SK-N-SH (cell line): ENCODE measurements around the gene CPA1. TPM values are rescaled to one million over a fixed set of nuclear protein-coding genes. Genes with fewer than 3 reads are reported as not detected.

Experiments used
- CTCF ChIA-PET: fragments of 300-600, 350-600 bp; formaldehyde crosslinking; extraction: SDS; loops from one replicate; lab custom pipeline; 2021; lab: Yijun Ruan, JAX
- POLR2A ChIA-PET: fragments of 350-600 bp; sonication (Branson Sonifier 250); formaldehyde crosslinking; extraction: SDS; loops from one replicate; lab custom pipeline; 2020; ENCODE audit warnings: antibody characterized with exemption, inconsistent platforms; lab: Yijun Ruan, JAX
- DNase-seq: peaks from one replicate; pipeline ENCODE4 v3.0.0; 2012
- H2AFZ ChIP-seq: fragments of 200-600 bp; sonication (generic); 2 replicates; pipeline ENCODE4 v1.8.1; 2016; ENCODE audit warnings: antibody characterized with exemption, mild to moderate bottlenecking, low read depth
- H3F3A ChIP-seq: fragments of 200-600 bp; sonication (generic); replicated peaks from 2 replicates; pipeline ENCODE3; 2016; ENCODE audit warnings: antibody characterized with exemption, mild to moderate bottlenecking; ENCODE audit not compliant: insufficient read depth
- H3K27ac ChIP-seq, 2 experiments: fragments of 200-500 bp in 1 of 2; fragments of 200-600 bp in 1 of 2; sonication (Bioruptor generic) in 1 of 2; sonication (generic), shearing (Covaris generic) in 1 of 2; 2 replicates each; pipeline versions ENCODE4 v1.5.1 to v1.6.1; 2014 to 2016; ENCODE audit warnings: low read depth in 2 of 2, inconsistent platforms in 1 of 2, low read length in 1 of 2, mild to moderate bottlenecking in 1 of 2, mixed read lengths in 1 of 2
- H3K27me3 ChIP-seq: fragments of 200-600 bp; sonication (generic), shearing (Covaris generic); 2 replicates; pipeline ENCODE4 v1.6.1; 2016; ENCODE audit warnings: mixed run types; ENCODE audit not compliant: insufficient read depth
- H3K36me3 ChIP-seq, 2 experiments: fragments of 200-500 bp in 1 of 2; fragments of 200-600 bp in 1 of 2; sonication (Bioruptor generic) in 1 of 2; sonication (generic) in 1 of 2; replicated peaks in 1 of 2; 2 replicates each; pipeline versions ENCODE3 to v1.5.1; 2014 to 2016; ENCODE audit warnings: low read length in 1 of 2, mild to moderate bottlenecking in 1 of 2; ENCODE audit not compliant: insufficient read depth in 2 of 2, control insufficient read depth in 1 of 2
- H3K4me1 ChIP-seq, 2 experiments: fragments of 200-500 bp in 1 of 2; fragments of 200-600 bp in 1 of 2; sonication (Bioruptor generic) in 1 of 2; sonication (generic), shearing (Covaris generic) in 1 of 2; 2 replicates each; pipeline versions ENCODE4 v1.5.1 to v1.6.1; 2014 to 2016; ENCODE audit warnings: low read depth in 1 of 2, low read length in 1 of 2, mixed run types in 1 of 2; ENCODE audit not compliant: insufficient read depth in 2 of 2, control insufficient read depth in 1 of 2
- H3K4me2 ChIP-seq: fragments of 200-600 bp; sonication (generic), shearing (Covaris generic); 2 replicates; pipeline ENCODE4 v1.6.1; 2017; ENCODE audit warnings: mixed run types
- H3K4me3 ChIP-seq, 2 experiments: fragments of 200-500 bp in 1 of 2; fragments of 200-600 bp in 1 of 2; sonication (Bioruptor generic) in 1 of 2; sonication (generic), shearing (Covaris generic) in 1 of 2; 2 replicates each; pipeline versions ENCODE4 v1.5.1 to v1.8.1; 2014 to 2016; ENCODE audit warnings: low read depth in 2 of 2, inconsistent platforms in 1 of 2, low read length in 1 of 2, mild to moderate bottlenecking in 1 of 2, mixed read lengths in 1 of 2, moderate library complexity in 1 of 2
- H3K79me2 ChIP-seq: fragments of 200-600 bp; sonication (generic); 2 replicates; pipeline ENCODE4 v1.8.1; 2017; ENCODE audit warnings: mild to moderate bottlenecking; ENCODE audit not compliant: insufficient read depth
- H3K9ac ChIP-seq: fragments of 200-600 bp; sonication (generic); 2 replicates; pipeline ENCODE4 v1.6.1; 2017; ENCODE audit warnings: mixed run types
- H3K9me2 ChIP-seq: fragments of 200-600 bp; sonication (generic); 2 replicates; pipeline ENCODE4 v1.6.1; 2017; ENCODE audit warnings: mixed run types
- H3K9me3 ChIP-seq: fragments of 200-600 bp; sonication (generic); 2 replicates; pipeline ENCODE4 v1.6.1; 2017; ENCODE audit warnings: mixed run types, mild to moderate bottlenecking, moderate library complexity
- H4K20me1 ChIP-seq: fragments of 200-600 bp; sonication (generic); 2 replicates; pipeline ENCODE4 v1.6.1; 2017; ENCODE audit warnings: mild to moderate bottlenecking, mixed run types; ENCODE audit not compliant: insufficient read depth
- CHD2 ChIP-seq: fragments of 150-350 bp; IDR thresholded peaks from 2 replicates; pipeline ENCODE4 v1.6.1; 2018; ENCODE audit warnings: low read length; ENCODE audit not compliant: partially characterized antibody
- CTCF ChIP-seq: fragments of 200-600 bp; sonication (generic); IDR thresholded peaks from 2 replicates; pipeline ENCODE4 v1.6.1; 2017; ENCODE audit warnings: antibody characterized with exemption, mild to moderate bottlenecking, moderate library complexity
- EP300 ChIP-seq, 2 experiments: IDR thresholded peaks; 2 replicates each; pipeline versions ENCODE4 v1.4.0 to v1.6.1; 2012; ENCODE audit warnings: borderline replicate concordance in 1 of 2, low read depth in 1 of 2, low read length in 1 of 2
- FOSL2 ChIP-seq: IDR thresholded peaks from 2 replicates; pipeline ENCODE4 v1.4.0; 2012; ENCODE audit warnings: low read depth, mild to moderate bottlenecking, moderate library complexity, borderline replicate concordance
- FOXJ3 ChIP-seq: sonication (generic); formaldehyde crosslinking; IDR thresholded peaks from 2 replicates; pipeline ENCODE4 v1.5.1; 2020; ENCODE audit warnings: mild to moderate bottlenecking, missing genetic modification reagents
- IRF3 ChIP-seq: fragments of 150-350 bp; IDR thresholded peaks from 2 replicates; pipeline ENCODE4 v1.6.1; 2016; ENCODE audit warnings: mild to moderate bottlenecking, low read depth, low read length
- MEF2A ChIP-seq: IDR thresholded peaks from 2 replicates; pipeline ENCODE4 v1.4.0; 2012; ENCODE audit warnings: low read depth, borderline replicate concordance
- MXI1 ChIP-seq: IDR thresholded peaks from 2 replicates; pipeline ENCODE4 v1.6.1; 2012; ENCODE audit warnings: mild to moderate bottlenecking, low read depth, low read length, improper control_type of control experiment
- NRF1 ChIP-seq: IDR thresholded peaks from 2 replicates; pipeline ENCODE4 v1.6.1; 2012; ENCODE audit warnings: low read depth, mild to moderate bottlenecking, low read length
- POLR2AphosphoS5 ChIP-seq: IDR thresholded peaks from 2 replicates; pipeline ENCODE4 v1.6.1; 2012; ENCODE audit warnings: low read depth, low read length
- RCOR1 ChIP-seq: fragments of 150-350 bp; IDR thresholded peaks from 2 replicates; pipeline ENCODE4 v1.6.1; 2017; ENCODE audit warnings: antibody characterized with exemption, low read length
- SIN3A ChIP-seq: IDR thresholded peaks from 2 replicates; pipeline ENCODE4 v1.6.1; 2012; ENCODE audit warnings: low read depth, mild to moderate bottlenecking, low read length, moderate library complexity, borderline replicate concordance
- SMC3 ChIP-seq: IDR thresholded peaks from 2 replicates; pipeline ENCODE4 v1.6.1; 2012; ENCODE audit warnings: low read depth, low read length, improper control_type of control experiment
- TCF12 ChIP-seq: IDR thresholded peaks from 2 replicates; pipeline ENCODE4 v1.4.0; 2012
- TEAD4 ChIP-seq: IDR thresholded peaks from 2 replicates; pipeline ENCODE4 v1.4.0; 2012; ENCODE audit warnings: mild to moderate bottlenecking, borderline replicate concordance; ENCODE audit not compliant: insufficient read depth
- USF1 ChIP-seq: IDR thresholded peaks from 2 replicates; pipeline ENCODE4 v1.4.0; 2012; ENCODE audit warnings: low read depth, borderline replicate concordance
- USF2 ChIP-seq: fragments of 150-350 bp; IDR thresholded peaks from 2 replicates; pipeline ENCODE4 v1.6.1; 2017; ENCODE audit warnings: antibody characterized with exemption, low read length, low read depth, borderline replicate concordance
- WGBS: methylation state at CpG from one replicate; pipeline ENCODE4 v1.1.6; 2017; ENCODE audit warnings: low lambda C conversion rate; 5-methylcytosine and 5-hydroxymethylcytosine counted together
- polyA plus RNA-seq, 3 experiments: library from polyadenylated mRNA; depleted of rRNA; stranded (reverse); fragments of >200 nt; gene quantifications; 2 replicates each; pipeline ENCODE4 v1.2.3, GENCODE V29; 2012
- TF ChIP-seq, protein P1 (sequence below): IDR thresholded peaks from 2 replicates; pipeline ENCODE4 v1.4.0; 2012; ENCODE audit warnings: low read depth, borderline replicate concordance

The CPA1 gene
- polyA plus RNA-seq, 1 of the 3 experiments (the other 2 are of a cell fraction): 0.05 TPM

GRCh38 chr7:130342701-130343380, 37.5 kb upstream of the CPA1 start:
- ChIA-PET POLR2A (no interaction called here), CTCF (interaction anchor here (1.0 kb wide), 1 partner anchor 21 kb away, joined by 3 read pairs; no protein-coding TSS in a partner anchor)

DNA sequence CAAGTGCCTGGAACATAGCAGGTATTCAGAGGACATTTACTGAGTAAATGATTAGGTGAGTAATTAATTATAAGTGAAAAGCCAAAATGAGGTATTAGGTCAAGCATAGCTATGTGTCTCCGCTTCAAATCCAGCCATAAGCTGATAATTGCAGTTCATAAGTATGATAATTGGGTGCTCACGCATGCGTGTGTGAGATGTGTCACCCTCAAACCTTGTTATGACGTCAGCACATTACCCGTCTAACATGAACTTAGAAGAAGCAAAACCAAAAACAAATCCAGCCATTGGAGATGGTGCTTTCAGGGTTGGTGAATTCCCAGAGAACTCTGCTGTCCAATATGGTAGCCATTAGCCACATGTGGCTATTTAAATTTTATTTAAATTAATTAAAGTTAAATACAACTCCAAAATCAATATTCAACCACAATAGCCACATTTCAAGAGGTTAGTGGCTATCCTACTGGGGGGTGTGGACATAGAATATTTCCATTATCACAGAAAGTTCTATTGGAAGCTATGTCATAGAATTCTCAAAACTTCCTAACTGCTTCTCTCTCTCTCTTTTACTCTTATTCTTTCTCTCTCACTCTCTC, 35.9 kb upstream of the CPA1 start, which contains the start of gene CPA5:
Gene CPA5 (plus strand): TSS at position 546 of the 596 bp plus-strand sequence. CDS start 1,670 bp downstream, outside the sequence.
- H3K9ac ChIP-seq: no peak within 1 kb of the TSS
- H3K9me2 ChIP-seq: no peaks in the 10 kb centered on the region
- H4K20me1 ChIP-seq: no peaks in the 10 kb centered on the region
- H3K4me3 ChIP-seq: no peak within 1 kb of the TSS
- H3K4me1 ChIP-seq: no peaks in the 10 kb centered on the region; a peak in 1 of 4 replicates
- no peaks in the 10 kb centered on the region for H3F3A ChIP-seq
- H3K79me2 ChIP-seq: no peaks in the 10 kb centered on the region
- no peaks in the 10 kb centered on the region for H3K9me3 ChIP-seq
- H3K27me3 ChIP-seq: no peaks in the 10 kb centered on the region
- no peak within 1 kb of the TSS for H3K27ac ChIP-seq
- DNase-seq: no peak
- no peaks in the 10 kb centered on the region for H3K36me3 ChIP-seq
- 91% methylated on average over 5 of the region's 5 CpGs for WGBS
- CTCF ChIA-PET: no interaction called here
- no peak within 1 kb of the TSS for H2AFZ ChIP-seq
- H3K4me2 ChIP-seq: no peak within 1 kb of the TSS
- POLR2A ChIA-PET: no interaction called here
- TF ChIP-seq MEF2A (no peak), NRF1 (no peak), FOSL2 (no peak), SMC3 (no peak), TEAD4 (no peak), SIN3A (no peak), IRF3 (no peak), RCOR1 (no peak), USF1 (no peak), CHD2 (no peak), FOXJ3 (CRISPR knock-in tag) (no peak), CTCF (no peak)

More at GRCh38 chr7:130342701-130343380, 37.5 kb upstream of the CPA1 start:
- no peak for DNase-seq
- Histone ChIP-seq H4K20me1 (no peaks in the 10 kb centered on the region), H2AFZ (peak overlapping the region; percentile 5; the same call in 1 of the 2 replicates), H3K27ac (peak overlapping the region in 1 of 2 experiments; percentile 12; a peak in 1 of 4 replicates), H3K9me3 (no peaks in the 10 kb centered on the region), H3K4me1 (no peaks in the 10 kb centered on the region; a peak in 1 of 4 replicates), H3F3A (no peaks in the 10 kb centered on the region), H3K4me2 (no peak overlapping the region), H3K4me3 (no peak overlapping the region), H3K27me3 (no peaks in the 10 kb centered on the region), H3K9ac (no peak overlapping the region)
- WGBS: 87% methylated on average over 3 of the region's 3 CpGs
- no peak for TF ChIP-seq USF2
- no peak for TF ChIP-seq EP300 (IDR thresholded peaks at IDR 0.05; ENCODE audit: borderline replicate concordance in 1 of 2, low read depth in 1 of 2, low read length in 1 of 2)
- TF ChIP-seq POLR2AphosphoS5: no peak
- peak; percentile 54; the same call in 1 of the 2 replicates for TF ChIP-seq TCF12
- TF ChIP-seq MXI1: no peak
- no peak for TF ChIP-seq FOSL2
- no peak for TF ChIP-seq TEAD4
- TF ChIP-seq, protein P1, sequence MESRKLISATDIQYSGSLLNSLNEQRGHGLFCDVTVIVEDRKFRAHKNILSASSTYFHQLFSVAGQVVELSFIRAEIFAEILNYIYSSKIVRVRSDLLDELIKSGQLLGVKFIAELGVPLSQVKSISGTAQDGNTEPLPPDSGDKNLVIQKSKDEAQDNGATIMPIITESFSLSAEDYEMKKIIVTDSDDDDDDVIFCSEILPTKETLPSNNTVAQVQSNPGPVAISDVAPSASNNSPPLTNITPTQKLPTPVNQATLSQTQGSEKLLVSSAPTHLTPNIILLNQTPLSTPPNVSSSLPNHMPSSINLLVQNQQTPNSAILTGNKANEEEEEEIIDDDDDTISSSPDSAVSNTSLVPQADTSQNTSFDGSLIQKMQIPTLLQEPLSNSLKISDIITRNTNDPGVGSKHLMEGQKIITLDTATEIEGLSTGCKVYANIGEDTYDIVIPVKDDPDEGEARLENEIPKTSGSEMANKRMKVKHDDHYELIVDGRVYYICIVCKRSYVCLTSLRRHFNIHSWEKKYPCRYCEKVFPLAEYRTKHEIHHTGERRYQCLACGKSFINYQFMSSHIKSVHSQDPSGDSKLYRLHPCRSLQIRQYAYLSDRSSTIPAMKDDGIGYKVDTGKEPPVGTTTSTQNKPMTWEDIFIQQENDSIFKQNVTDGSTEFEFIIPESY: no peak
- TF ChIP-seq, all 33 proteins: peak for 1
- Histone ChIP-seq H3K36me3 (no peaks in the 10 kb centered on the region), H3K79me2 (no peaks in the 10 kb centered on the region), H3K9me2 (no peaks in the 10 kb centered on the region)
